Prostate gland (tissue), 2 donors: ENCODE data around the gene WDR62. TPM values are rescaled to one million over a fixed set of nuclear protein-coding genes. Genes with fewer than 3 reads are reported as not detected.
"Not testable (repeated sequence)": the region's sequence is repeated elsewhere in the genome, so short reads cannot be mapped to it uniquely, and the experiment has no call there.

ENCODE experiments used
- DNase-seq: peaks from one replicate; pipeline ENCODE4 v3.0.0-alpha.2; 2019; ENCODE audit warnings: low spot score
- H3K27ac ChIP-seq, 2 donors: fragments of 200-600 bp; sonication (generic); 2 replicates each; pipeline ENCODE4 v1.5.1; 2017 to 2019
- H3K27me3 ChIP-seq: fragments of 200-600 bp; sonication (generic); replicated peaks from 2 replicates; pipeline ENCODE4 v1.5.1; 2019; ENCODE audit not compliant: insufficient read depth
- H3K36me3 ChIP-seq, 2 donors: fragments of 200-600 bp; sonication (generic); 1 replicate in 1 of 2; 2 replicates in 1 of 2; pipeline versions ENCODE4 v1.5.1 to v1.8.1; 2017 to 2019
- H3K4me1 ChIP-seq: fragments of 200-600 bp; sonication (generic); replicated peaks from 2 replicates; pipeline ENCODE4 v1.5.1; 2019
- H3K4me3 ChIP-seq, 2 donors: fragments of 200-600 bp; sonication (generic); 2 replicates each; pipeline ENCODE4 v1.5.1; 2017 to 2019
- H3K9me3 ChIP-seq: fragments of 200-600 bp; sonication (generic); 2 replicates; pipeline ENCODE4 v1.5.1; 2017
- CTCF ChIP-seq, 4 experiments: fragments of 200-600 bp in 2 of 4; fragments of 450-650 bp in 2 of 4; sonication (generic) in 2 of 4; IDR thresholded peaks; 1 replicate in 3 of 4; 2 replicates in 1 of 4; pipeline ENCODE4 v1.5.1; 2016 to 2019; ENCODE audit warnings: antibody characterized with exemption in 4 of 4, mild to moderate bottlenecking in 2 of 4, moderate library complexity in 2 of 4
- POLR2A ChIP-seq: fragments of 450-650 bp; IDR thresholded peaks from one replicate; pipeline ENCODE4 v1.6.1; 2016; ENCODE audit warnings: antibody characterized with exemption, mild to moderate bottlenecking
- POLR2AphosphoS5 ChIP-seq: sonication (generic); formaldehyde crosslinking; IDR thresholded peaks from one replicate; pipeline ENCODE4 v1.6.1; 2017; ENCODE audit warnings: antibody characterized with exemption
- WGBS: methylation state at CpG from one replicate; pipeline ENCODE4 v1.1.5; 2018; 5-methylcytosine and 5-hydroxymethylcytosine counted together
- intact Hi-C: fragments of 100-400 bp; cut with DNase I; formaldehyde crosslinking; loops from one replicate; pipeline ENCODE4 v1.14.2; 2022
- total RNA-seq, 2 donors: library from RNA; depleted of rRNA; stranded (reverse); fragments of >200 nt; gene quantifications; one replicate each; pipeline ENCODE4 v1.1.0, GENCODE V29; 2016

The WDR62 gene
- total RNA-seq, 2 donors from 2014 or later, result 0.64 to 28.6 TPM

GRCh38 chr19:36064826-36065225, 10.1 kb downstream of the WDR62 start:
- H3K36me3 ChIP-seq, result no peaks in the 10 kb centered on the region
- TF ChIP-seq POLR2A (no peak), CTCF (IDR thresholded peaks at IDR 0.05) (no peak), POLR2AphosphoS5 (no peak)
- WGBS, result 98% methylated on average over 8 of the region's 8 CpGs
- no peaks in the 10 kb centered on the region for H3K27me3 ChIP-seq
- no peaks in the 10 kb centered on the region for H3K9me3 ChIP-seq
- no peaks in the 10 kb centered on the region for H3K4me1 ChIP-seq
- H3K27ac ChIP-seq, result no peak overlapping the region
- no peak for DNase-seq
- H3K4me3 ChIP-seq, result no peak overlapping the region
- intact Hi-C loops, result no loop called here

- intact Hi-C loops, result no loop called here
- no peak for TF ChIP-seq POLR2A
- no peak for TF ChIP-seq CTCF (IDR thresholded peaks at IDR 0.05)
- no peak for TF ChIP-seq POLR2AphosphoS5
- Histone ChIP-seq H3K4me3 (no peak overlapping the region), H3K9me3 (no peaks in the 10 kb centered on the region), H3K4me1 (no peaks in the 10 kb centered on the region), H3K27ac (no peak overlapping the region), H3K36me3 (no peaks in the 10 kb centered on the region), H3K27me3 (no peaks in the 10 kb centered on the region)
- 98% methylated on average over 11 of the region's 11 CpGs for WGBS
- DNase-seq, result no peak
These were observed 13.0 kb downstream of the WDR62 start for GRCh38 chr19:36067681-36068080.

- DNase-seq, H3K4me1 ChIP-seq, H3K4me3 ChIP-seq, H3K27ac ChIP-seq, H3K9me3 ChIP-seq, H3K27me3 ChIP-seq, H3K36me3 ChIP-seq, intact Hi-C loops: not testable (repeated sequence)
- over 99% methylated on average over 41 of the region's 57 CpGs for WGBS
These were observed 14.3 kb downstream of the WDR62 start for GRCh38 chr19:36068810-36069499.

DNA sequence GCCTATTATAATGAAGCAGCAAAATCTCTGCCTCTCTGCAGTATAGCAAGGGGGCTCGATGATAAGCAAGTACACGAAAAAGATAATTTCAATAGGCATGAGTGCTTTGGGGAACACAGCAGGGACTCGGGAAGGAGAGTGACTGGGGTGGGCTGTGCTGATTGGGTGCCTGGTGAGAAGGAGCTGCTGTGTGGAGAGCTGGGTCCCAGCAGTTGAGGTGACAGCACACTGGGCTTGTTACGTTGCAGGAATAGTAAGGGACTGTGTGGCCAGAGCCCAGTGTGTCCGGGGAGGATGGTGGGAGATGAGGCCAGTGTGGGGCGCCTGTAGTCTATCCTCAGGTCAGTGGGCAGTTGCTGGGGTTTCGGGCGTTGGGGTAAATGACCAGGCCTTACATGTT, 17.4 kb downstream of the WDR62 start:
- TF ChIP-seq CTCF (IDR thresholded peaks at IDR 0.05) (no peak), POLR2AphosphoS5 (no peak), POLR2A (no peak)
- Histone ChIP-seq H3K27me3 (no peaks in the 10 kb centered on the region), H3K4me1 (no peaks in the 10 kb centered on the region), H3K27ac (no peak overlapping the region), H3K9me3 (no peaks in the 10 kb centered on the region), H3K4me3 (no peak overlapping the region), H3K36me3 (no peaks in the 10 kb centered on the region)
- DNase-seq, result no peak
- intact Hi-C loops, result no loop called here
- WGBS, result 93% methylated on average over 8 of the region's 8 CpGs

DNA sequence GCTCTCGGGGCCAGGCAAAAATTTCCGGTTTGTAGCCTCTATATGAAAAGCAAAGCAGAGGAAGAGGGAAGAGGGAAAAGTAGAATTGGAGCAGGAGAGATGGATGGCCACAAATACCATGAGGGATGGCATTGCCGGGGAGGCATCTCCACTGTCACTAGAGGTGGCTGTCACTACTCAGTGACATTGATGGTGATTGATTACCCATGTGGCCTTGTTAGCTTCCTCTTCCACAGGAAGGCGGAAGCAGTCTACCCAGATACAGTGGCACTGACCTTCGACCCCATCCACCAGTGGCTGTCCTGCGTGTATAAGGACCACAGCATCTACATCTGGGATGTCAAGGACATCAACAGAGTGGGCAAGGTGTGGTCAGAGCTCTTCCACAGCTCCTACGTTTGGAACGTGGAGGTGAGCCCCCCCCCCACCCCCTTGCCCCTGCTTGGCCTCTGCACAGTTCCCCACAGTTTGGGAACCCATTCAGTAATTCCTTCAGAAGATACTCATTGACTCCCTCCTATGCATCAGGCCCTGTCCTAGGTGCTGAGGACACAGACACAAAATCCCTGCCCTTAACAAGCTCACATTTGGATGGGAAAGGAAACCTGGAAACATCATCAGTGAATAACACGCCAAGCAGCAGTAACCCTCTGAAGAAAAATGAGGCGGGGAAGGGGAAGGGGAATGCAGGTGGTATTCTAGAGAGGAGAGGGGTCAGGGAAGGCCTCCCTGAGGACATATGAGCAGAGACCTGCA, 18.6 kb downstream of the WDR62 start:
- WGBS, result 90% methylated on average over 10 of the region's 10 CpGs

More for the DNA sequence above, 18.6 kb downstream of the WDR62 start:
- no peak for DNase-seq
- Histone ChIP-seq H3K27ac (no peak overlapping the region), H3K36me3 (no peaks in the 10 kb centered on the region), H3K27me3 (no peaks in the 10 kb centered on the region), H3K4me3 (no peak overlapping the region), H3K4me1 (no peaks in the 10 kb centered on the region), H3K9me3 (no peaks in the 10 kb centered on the region)
- no peak for TF ChIP-seq POLR2AphosphoS5
- TF ChIP-seq CTCF (IDR thresholded peaks at IDR 0.05), result no peak
- TF ChIP-seq POLR2A, result no peak
- intact Hi-C loops, result no loop called here
